ENCODE results near the gene SMYD1.

Gene SMYD1

GRCh38 chr2:88090446-88091283, 23.0 kb downstream of the SMYD1 start:
- DNase-seq, result no peak

- DNase-seq, result no peak
Measured at GRCh38 chr2:88091943-88092342, 24.3 kb downstream of the SMYD1 start.

GRCh38 chr2:88092773-88093172, 25.1 kb downstream of the SMYD1 start:
- DNase-seq, result no peak

GRCh38 chr2:88095022-88095421, 27.4 kb downstream of the SMYD1 start:
- no peak for DNase-seq

- DNase-seq, result no peak
Measured at GRCh38 chr2:88096708-88097107, 29.1 kb downstream of the SMYD1 start.

- DNase-seq, result no peak
Measured at GRCh38 chr2:88097192-88097591, 29.6 kb downstream of the SMYD1 start.

- no peak for DNase-seq
Measured at GRCh38 chr2:88097891-88098557, 30.4 kb downstream of the SMYD1 start.

GRCh38 chr2:88098558-88098900, 30.9 kb downstream of the SMYD1 start:
- no peak for DNase-seq

GRCh38 chr2:88099798-88100488, 32.3 kb downstream of the SMYD1 start:
- no peak for DNase-seq

GRCh38 chr2:88100489-88100858, 32.8 kb downstream of the SMYD1 start:
- DNase-seq, result no peak

- DNase-seq, result no peak
Measured at GRCh38 chr2:88108796-88109195, 41.2 kb downstream of the SMYD1 start.

GRCh38 chr2:88110830-88111229, 43.2 kb downstream of the SMYD1 start:
- no peak for DNase-seq

- no peak for DNase-seq
Measured at GRCh38 chr2:88113069-88113468, 45.4 kb downstream of the SMYD1 start.

GRCh38 chr2:88114889-88115288, 47.3 kb downstream of the SMYD1 start:
- no peak for DNase-seq

- DNase-seq, result no peak
Measured at GRCh38 chr2:88115825-88116518, 48.3 kb downstream of the SMYD1 start.

GRCh38 chr2:88116669-88117432, 49.2 kb downstream of the SMYD1 start:
- no peak for DNase-seq

GRCh38 chr2:88117973-88118372, 50.3 kb downstream of the SMYD1 start:
- DNase-seq, result no peak

- no peak for DNase-seq
Measured at GRCh38 chr2:88121678-88122077, 54.1 kb downstream of the SMYD1 start.

- no peak for DNase-seq
Measured at GRCh38 chr2:88122141-88122884, 54.7 kb downstream of the SMYD1 start.

- no peak for DNase-seq
Measured at GRCh38 chr2:88123164-88123974, 55.7 kb downstream of the SMYD1 start.

Measured in DMS 273 treated with DMSO at 0.1 percent for 48 hours (cell line).